ENCODE results near the gene FOSL2. TPM values are rescaled to one million over a fixed set of nuclear protein-coding genes. Genes with fewer than 3 reads are reported as not detected.

Gene FOSL2
- total RNA-seq, 1 donor from 2014 or later: 156 TPM

DNA sequence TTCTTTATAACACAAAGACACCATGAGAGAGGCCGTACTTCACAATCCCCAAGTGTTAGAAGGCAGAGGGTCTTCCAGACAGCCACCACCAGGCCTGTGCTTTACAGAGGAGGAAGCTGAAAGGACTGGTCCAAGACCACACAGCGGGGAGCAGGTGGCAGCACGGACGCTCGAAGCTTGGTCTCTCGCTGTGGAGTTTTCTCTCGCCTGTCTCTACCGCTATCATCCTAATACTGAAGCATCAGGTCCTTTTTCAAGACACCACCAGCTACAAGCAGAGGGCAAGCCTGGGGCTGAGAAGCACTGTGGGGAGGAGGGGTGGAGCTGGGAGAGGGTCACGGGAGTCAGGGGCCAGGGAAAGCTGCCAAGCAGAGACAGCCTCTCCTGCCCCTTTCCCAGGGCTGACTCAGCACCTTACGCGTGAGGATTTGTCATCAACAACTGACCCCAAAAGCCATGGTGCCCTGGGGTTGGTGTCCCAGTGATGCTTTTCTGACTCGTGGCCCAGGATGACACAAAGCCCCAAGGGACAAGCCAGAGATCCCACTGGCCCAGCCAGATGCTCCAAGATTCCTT lies 31.9 kb upstream of the FOSL2 start:
- TF ChIP-seq, protein P1, sequence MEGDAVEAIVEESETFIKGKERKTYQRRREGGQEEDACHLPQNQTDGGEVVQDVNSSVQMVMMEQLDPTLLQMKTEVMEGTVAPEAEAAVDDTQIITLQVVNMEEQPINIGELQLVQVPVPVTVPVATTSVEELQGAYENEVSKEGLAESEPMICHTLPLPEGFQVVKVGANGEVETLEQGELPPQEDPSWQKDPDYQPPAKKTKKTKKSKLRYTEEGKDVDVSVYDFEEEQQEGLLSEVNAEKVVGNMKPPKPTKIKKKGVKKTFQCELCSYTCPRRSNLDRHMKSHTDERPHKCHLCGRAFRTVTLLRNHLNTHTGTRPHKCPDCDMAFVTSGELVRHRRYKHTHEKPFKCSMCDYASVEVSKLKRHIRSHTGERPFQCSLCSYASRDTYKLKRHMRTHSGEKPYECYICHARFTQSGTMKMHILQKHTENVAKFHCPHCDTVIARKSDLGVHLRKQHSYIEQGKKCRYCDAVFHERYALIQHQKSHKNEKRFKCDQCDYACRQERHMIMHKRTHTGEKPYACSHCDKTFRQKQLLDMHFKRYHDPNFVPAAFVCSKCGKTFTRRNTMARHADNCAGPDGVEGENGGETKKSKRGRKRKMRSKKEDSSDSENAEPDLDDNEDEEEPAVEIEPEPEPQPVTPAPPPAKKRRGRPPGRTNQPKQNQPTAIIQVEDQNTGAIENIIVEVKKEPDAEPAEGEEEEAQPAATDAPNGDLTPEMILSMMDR (IDR thresholded peaks at IDR 0.05): no peak
- DNase-seq (ENCODE audit: low spot score): no peak
- H3K4me3 Mint-ChIP-seq (ENCODE audit: unreplicated experiment): no peak overlapping the region
- H3K27ac Mint-ChIP-seq (ENCODE audit: unreplicated experiment): peak overlapping the region; percentile 75
- H3K4me1 Mint-ChIP-seq (ENCODE audit: low read depth): peaks cover 46% of the 10 kb centered on the region
- no peaks in the 10 kb centered on the region for H3K27me3 Mint-ChIP-seq (ENCODE audit: low read depth)
- no peaks in the 10 kb centered on the region for H3K9me3 Mint-ChIP-seq (ENCODE audit: low read depth)
- H3K36me3 Mint-ChIP-seq (ENCODE audit: low read depth): no peaks in the 10 kb centered on the region

GRCh38 chr2:28361991-28362710 lies 30.5 kb upstream of the FOSL2 start:
- peak; percentile 57 for DNase-seq (ENCODE audit: low spot score)
- Mint-ChIP-seq H3K36me3 (ENCODE audit: low read depth) (no peaks in the 10 kb centered on the region), H3K27ac (ENCODE audit: unreplicated experiment) (peak overlapping the region; percentile 62), H3K27me3 (ENCODE audit: low read depth) (no peaks in the 10 kb centered on the region), H3K9me3 (ENCODE audit: low read depth) (no peaks in the 10 kb centered on the region), H3K4me1 (ENCODE audit: low read depth) (peaks cover 38% of the 10 kb centered on the region), H3K4me3 (ENCODE audit: unreplicated experiment) (no peak overlapping the region)
- TF ChIP-seq, protein P1 (IDR thresholded peaks at IDR 0.05): no peak

GRCh38 chr2:28362991-28363521 lies 29.6 kb upstream of the FOSL2 start:
- no peaks in the 10 kb centered on the region for H3K9me3 Mint-ChIP-seq (ENCODE audit: low read depth)
- peaks cover 38% of the 10 kb centered on the region for H3K4me1 Mint-ChIP-seq (ENCODE audit: low read depth)
- H3K4me3 Mint-ChIP-seq (ENCODE audit: unreplicated experiment): no peak overlapping the region
- TF ChIP-seq, protein P1 (IDR thresholded peaks at IDR 0.05): no peak
- H3K36me3 Mint-ChIP-seq (ENCODE audit: low read depth): no peaks in the 10 kb centered on the region
- no peaks in the 10 kb centered on the region for H3K27me3 Mint-ChIP-seq (ENCODE audit: low read depth)
- DNase-seq (ENCODE audit: low spot score): peak; percentile 63
- H3K27ac Mint-ChIP-seq (ENCODE audit: unreplicated experiment): peak overlapping the region; percentile 30

- TF ChIP-seq, protein P1 (IDR thresholded peaks at IDR 0.05): no peak
- H3K4me1 Mint-ChIP-seq (ENCODE audit: low read depth): peaks cover 38% of the 10 kb centered on the region
- no peaks in the 10 kb centered on the region for H3K36me3 Mint-ChIP-seq (ENCODE audit: low read depth)
- H3K4me3 Mint-ChIP-seq (ENCODE audit: unreplicated experiment): no peak overlapping the region
- H3K27me3 Mint-ChIP-seq (ENCODE audit: low read depth): no peaks in the 10 kb centered on the region
- H3K9me3 Mint-ChIP-seq (ENCODE audit: low read depth): no peaks in the 10 kb centered on the region
- DNase-seq (ENCODE audit: low spot score): peak; percentile 59
- H3K27ac Mint-ChIP-seq (ENCODE audit: unreplicated experiment): no peak overlapping the region
Measured at GRCh38 chr2:28363686-28364280, 28.9 kb upstream of the FOSL2 start.

DNA sequence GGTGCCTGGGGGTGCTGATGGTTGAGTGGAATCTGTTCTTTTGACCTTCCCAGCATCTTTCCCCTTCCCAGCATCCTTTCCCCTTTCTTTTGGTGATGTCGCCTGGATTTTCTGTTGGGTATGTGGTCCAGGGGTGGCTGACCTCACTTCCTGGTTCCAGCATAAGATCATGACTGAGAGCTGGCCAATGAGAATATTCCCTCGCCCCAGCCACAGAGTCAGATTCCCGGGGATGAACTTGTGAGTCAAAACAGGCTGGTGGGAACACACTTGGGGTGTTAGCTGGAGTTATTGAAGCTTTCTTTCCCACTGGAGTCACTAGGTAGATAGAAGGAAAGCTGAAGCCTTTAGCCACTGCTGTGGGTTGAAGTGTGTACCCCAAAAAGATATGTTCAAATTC lies 28.0 kb upstream of the FOSL2 start:
- no peak overlapping the region for H3K27ac Mint-ChIP-seq (ENCODE audit: unreplicated experiment)
- H3K4me1 Mint-ChIP-seq (ENCODE audit: low read depth): peaks cover 32% of the 10 kb centered on the region
- H3K9me3 Mint-ChIP-seq (ENCODE audit: low read depth): no peaks in the 10 kb centered on the region
- TF ChIP-seq, protein P1 (IDR thresholded peaks at IDR 0.05): no peak
- no peak overlapping the region for H3K4me3 Mint-ChIP-seq (ENCODE audit: unreplicated experiment)
- no peak for DNase-seq (ENCODE audit: low spot score)
- H3K27me3 Mint-ChIP-seq (ENCODE audit: low read depth): no peaks in the 10 kb centered on the region
- no peaks in the 10 kb centered on the region for H3K36me3 Mint-ChIP-seq (ENCODE audit: low read depth)
